ENCODE measurements around the gene DDIT3. TPM values are rescaled to one million over a fixed set of nuclear protein-coding genes. Genes with fewer than 3 reads are reported as not detected.

Gene DDIT3
- total and polyA plus RNA-seq, 2 of the 13 experiments (the other 11 are each of a cell fraction or from before 2014, with no cell fraction given), result 27.5 to 48.7 TPM

GRCh38 chr12:57520053-57520818, at the start of gene DDIT3 (continued):
- peak; percentile 78 for TF ChIP-seq NR2C2 (CRISPR knock-in tag; IDR thresholded peaks at IDR 0.05; ENCODE audit: borderline replicate concordance)
- TF ChIP-seq ZNF530 (CRISPR knock-in tag; IDR thresholded peaks at IDR 0.05; ENCODE audit: low read depth), result no peak
- peak; percentile 63; the same call in 1 of the 2 replicates for TF ChIP-seq ZNF782 (CRISPR knock-in tag; IDR thresholded peaks at IDR 0.05; ENCODE audit: borderline replicate concordance)
- no peak for TF ChIP-seq MTA1 (CRISPR knock-in tag; IDR thresholded peaks at IDR 0.05; ENCODE audit: borderline replicate concordance)
- 0 out of 2 replicates have a peak, but pooled peaks have one; percentile 25 for TF ChIP-seq ZNF362 (CRISPR knock-in tag; IDR thresholded peaks at IDR 0.05; ENCODE audit: borderline replicate concordance)
- TF ChIP-seq SALL1 (CRISPR knock-in tag; IDR thresholded peaks at IDR 0.05), result 0 out of 2 replicates have a peak, but pooled peaks have one; percentile 47
- TF ChIP-seq NCOA1 (CRISPR knock-in tag; IDR thresholded peaks at IDR 0.05), result peak; percentile 54
- TF ChIP-seq CAMTA2 (CRISPR knock-in tag; IDR thresholded peaks at IDR 0.05; ENCODE audit: borderline replicate concordance), result no peak; the same call in 1 of the 2 replicates
- no peak; the same call in 1 of the 2 replicates for TF ChIP-seq MAZ (IDR thresholded peaks at IDR 0.05; ENCODE audit: borderline replicate concordance, low read depth, low read length)
- TF ChIP-seq MAZ (CRISPR knock-in tag; IDR thresholded peaks at IDR 0.05; ENCODE audit: low read depth), result peak; percentile 18; the same call in 1 of the 2 replicates
- TF ChIP-seq REPIN1 (CRISPR knock-in tag; IDR thresholded peaks at IDR 0.05; ENCODE audit: borderline replicate concordance, low read depth), result peak; percentile 79; the same call in 1 of the 2 replicates
- TF ChIP-seq ZNF205 (CRISPR knock-in tag; IDR thresholded peaks at IDR 0.05), result no peak
- TF ChIP-seq ETS1 (CRISPR knock-in tag; IDR thresholded peaks at IDR 0.05), result no peak
- no peak for TF ChIP-seq LCORL (IDR thresholded peaks at IDR 0.05)
- TF ChIP-seq LCORL (CRISPR knock-in tag; IDR thresholded peaks at IDR 0.05), result peak; percentile 75
- 0 out of 2 replicates have a peak, but pooled peaks have one; percentile 39 for TF ChIP-seq CHCHD3 (CRISPR knock-in tag; IDR thresholded peaks at IDR 0.05)
- no peak for TF ChIP-seq MTA3 (CRISPR knock-in tag; IDR thresholded peaks at IDR 0.05)
- 0 out of 2 replicates have a peak, but pooled peaks have one; percentile 7 for TF ChIP-seq CENPT (CRISPR knock-in tag; IDR thresholded peaks at IDR 0.05; ENCODE audit: low read depth)
- no peak for TF ChIP-seq ZFP62 (CRISPR knock-in tag; IDR thresholded peaks at IDR 0.05)
- no peak for TF ChIP-seq ZNF354B (CRISPR knock-in tag; IDR thresholded peaks at IDR 0.05)
- TF ChIP-seq, protein P1, sequence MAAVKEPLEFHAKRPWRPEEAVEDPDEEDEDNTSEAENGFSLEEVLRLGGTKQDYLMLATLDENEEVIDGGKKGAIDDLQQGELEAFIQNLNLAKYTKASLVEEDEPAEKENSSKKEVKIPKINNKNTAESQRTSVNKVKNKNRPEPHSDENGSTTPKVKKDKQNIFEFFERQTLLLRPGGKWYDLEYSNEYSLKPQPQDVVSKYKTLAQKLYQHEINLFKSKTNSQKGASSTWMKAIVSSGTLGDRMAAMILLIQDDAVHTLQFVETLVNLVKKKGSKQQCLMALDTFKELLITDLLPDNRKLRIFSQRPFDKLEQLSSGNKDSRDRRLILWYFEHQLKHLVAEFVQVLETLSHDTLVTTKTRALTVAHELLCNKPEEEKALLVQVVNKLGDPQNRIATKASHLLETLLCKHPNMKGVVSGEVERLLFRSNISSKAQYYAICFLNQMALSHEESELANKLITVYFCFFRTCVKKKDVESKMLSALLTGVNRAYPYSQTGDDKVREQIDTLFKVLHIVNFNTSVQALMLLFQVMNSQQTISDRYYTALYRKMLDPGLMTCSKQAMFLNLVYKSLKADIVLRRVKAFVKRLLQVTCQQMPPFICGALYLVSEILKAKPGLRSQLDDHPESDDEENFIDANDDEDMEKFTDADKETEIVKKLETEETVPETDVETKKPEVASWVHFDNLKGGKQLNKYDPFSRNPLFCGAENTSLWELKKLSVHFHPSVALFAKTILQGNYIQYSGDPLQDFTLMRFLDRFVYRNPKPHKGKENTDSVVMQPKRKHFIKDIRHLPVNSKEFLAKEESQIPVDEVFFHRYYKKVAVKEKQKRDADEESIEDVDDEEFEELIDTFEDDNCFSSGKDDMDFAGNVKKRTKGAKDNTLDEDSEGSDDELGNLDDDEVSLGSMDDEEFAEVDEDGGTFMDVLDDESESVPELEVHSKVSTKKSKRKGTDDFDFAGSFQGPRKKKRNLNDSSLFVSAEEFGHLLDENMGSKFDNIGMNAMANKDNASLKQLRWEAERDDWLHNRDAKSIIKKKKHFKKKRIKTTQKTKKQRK (IDR thresholded peaks at IDR 0.05; ENCODE audit: low read length), result no peak
- peak; percentile 87 for TF ChIP-seq SP2 (CRISPR knock-in tag; IDR thresholded peaks at IDR 0.05)
- no peak; the same call in 1 of the 2 replicates for TF ChIP-seq AKAP8 (CRISPR knock-in tag; IDR thresholded peaks at IDR 0.05)
- TF ChIP-seq SMAD9 (CRISPR knock-in tag; IDR thresholded peaks at IDR 0.05), result peak; percentile 73; the same call in 1 of the 2 replicates

Measured in HepG2 (cell line).